HEK293T (cell line): ENCODE measurements around the gene STXBP5.

Source experiments
- CTCF ChIA-PET: fragments of 350-600 bp; formaldehyde crosslinking; extraction: SDS; loops from one replicate; lab custom pipeline; 2021; ENCODE audit warnings: antibody characterized with exemption, inconsistent platforms; lab: Yijun Ruan, JAX
- POLR2A ChIA-PET: fragments of 350-600 bp; formaldehyde crosslinking; extraction: SDS; loops from one replicate; lab custom pipeline; 2020; ENCODE audit warnings: antibody characterized with exemption, inconsistent platforms; lab: Yijun Ruan, JAX
- DNase-seq: peaks from one replicate; pipeline ENCODE4 v3.0.0; 2012; ENCODE audit warnings: mixed read lengths; ENCODE audit errors: extremely low spot score
- ARNT ChIP-seq: fragments of 450-650 bp; IDR thresholded peaks from 2 replicates; pipeline ENCODE4 v1.6.1; 2017; ENCODE audit warnings: mild to moderate bottlenecking
- BHLHE40 ChIP-seq: fragments of 450-650 bp; IDR thresholded peaks from 2 replicates; pipeline ENCODE4 v1.6.1; 2016; ENCODE audit warnings: mild to moderate bottlenecking, moderate library complexity, borderline replicate concordance
- CTBP1 ChIP-seq: fragments of 450-650 bp; IDR thresholded peaks from 2 replicates; pipeline ENCODE4 v1.6.1; 2016; ENCODE audit warnings: borderline replicate concordance
- ELF4 ChIP-seq: fragments of 450-650 bp; IDR thresholded peaks from 2 replicates; pipeline ENCODE4 v1.6.1; 2017; ENCODE audit warnings: antibody characterized with exemption
- FOXA1 ChIP-seq: fragments of 450-650 bp; IDR thresholded peaks from 2 replicates; pipeline ENCODE4 v1.6.1; 2016; ENCODE audit warnings: mild to moderate bottlenecking
- FOXK2 ChIP-seq: fragments of 450-650 bp; IDR thresholded peaks from 2 replicates; pipeline ENCODE4 v1.6.1; 2016; ENCODE audit warnings: mild to moderate bottlenecking
- FOXM1 ChIP-seq: fragments of 450-650 bp; IDR thresholded peaks from 2 replicates; pipeline ENCODE4 v1.6.1; 2017; ENCODE audit warnings: mild to moderate bottlenecking, borderline replicate concordance
- HDGF ChIP-seq: fragments of 450-650 bp; IDR thresholded peaks from 2 replicates; pipeline ENCODE4 v1.6.1; 2017; ENCODE audit warnings: antibody characterized with exemption, borderline replicate concordance
- L3MBTL2 ChIP-seq: fragments of 450-650 bp; conservative IDR thresholded peaks from 2 replicates; pipeline ENCODE4 v1.6.1; 2016; ENCODE audit warnings: mild to moderate bottlenecking
- LEF1 ChIP-seq: fragments of 450-650 bp; IDR thresholded peaks from 2 replicates; pipeline ENCODE4 v1.6.1; 2017; ENCODE audit warnings: mild to moderate bottlenecking, borderline replicate concordance
- NFRKB ChIP-seq: fragments of 450-650 bp; IDR thresholded peaks from 2 replicates; pipeline ENCODE4 v1.6.1; 2016; ENCODE audit warnings: mild to moderate bottlenecking, moderate library complexity
- SP1 ChIP-seq: fragments of 450-650 bp; IDR thresholded peaks from 2 replicates; pipeline ENCODE4 v1.6.1; 2017
- SUZ12 ChIP-seq: fragments of 450-650 bp; IDR thresholded peaks from 2 replicates; pipeline ENCODE4 v1.6.1; 2016; ENCODE audit warnings: mild to moderate bottlenecking
- TARDBP ChIP-seq: fragments of 450-650 bp; IDR thresholded peaks from 2 replicates; pipeline ENCODE4 v1.6.1; 2016
- ZNF384 ChIP-seq: fragments of 450-650 bp; IDR thresholded peaks from 2 replicates; pipeline ENCODE4 v1.6.1; 2016
- TF ChIP-seq, protein P1 (sequence below): fragments of 450-650 bp; IDR thresholded peaks from 2 replicates; pipeline ENCODE4 v1.6.1; 2016

The STXBP5 gene

DNA sequence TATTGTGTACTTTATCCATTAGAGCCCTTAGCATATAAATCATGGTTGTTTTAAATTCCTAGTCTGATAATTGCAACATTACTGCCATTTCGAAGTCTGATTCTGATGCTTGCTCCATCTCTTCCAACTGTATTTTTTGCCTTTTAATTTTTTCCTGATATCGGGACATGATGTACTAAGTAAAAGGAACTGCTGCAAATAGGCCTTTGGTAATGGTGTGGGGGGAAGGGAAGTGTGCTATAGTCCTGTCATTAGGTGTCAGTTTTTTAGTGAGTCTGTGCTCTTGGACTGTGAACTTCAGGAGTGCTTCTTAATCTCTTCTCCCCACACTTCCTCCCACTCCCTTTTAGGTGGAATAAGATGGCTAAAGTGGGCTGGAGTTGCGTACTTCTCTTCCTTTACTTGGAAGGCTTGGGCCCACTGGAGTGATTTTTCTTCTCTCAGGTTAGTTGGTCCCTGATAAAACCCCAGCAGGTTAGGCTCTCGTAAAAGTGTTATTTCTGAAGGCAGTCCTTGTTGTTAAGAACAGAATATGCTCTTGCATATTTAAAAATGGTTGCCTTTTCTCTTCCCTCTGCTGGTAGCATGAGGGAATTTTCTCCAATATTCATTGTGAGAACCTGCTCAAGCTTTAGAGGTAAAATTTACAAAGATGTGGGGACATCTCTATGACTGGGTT is 18.1 kb downstream of the STXBP5 start:
- TF ChIP-seq FOXK2 (no peak), SUZ12 (no peak), ELF4 (no peak), CTBP1 (no peak), FOXA1 (no peak), ARNT (no peak), LEF1 (no peak), L3MBTL2 (no peak), SP1 (no peak), ZNF384 (no peak), FOXM1 (no peak), BHLHE40 (no peak)
- TF ChIP-seq, protein P1, sequence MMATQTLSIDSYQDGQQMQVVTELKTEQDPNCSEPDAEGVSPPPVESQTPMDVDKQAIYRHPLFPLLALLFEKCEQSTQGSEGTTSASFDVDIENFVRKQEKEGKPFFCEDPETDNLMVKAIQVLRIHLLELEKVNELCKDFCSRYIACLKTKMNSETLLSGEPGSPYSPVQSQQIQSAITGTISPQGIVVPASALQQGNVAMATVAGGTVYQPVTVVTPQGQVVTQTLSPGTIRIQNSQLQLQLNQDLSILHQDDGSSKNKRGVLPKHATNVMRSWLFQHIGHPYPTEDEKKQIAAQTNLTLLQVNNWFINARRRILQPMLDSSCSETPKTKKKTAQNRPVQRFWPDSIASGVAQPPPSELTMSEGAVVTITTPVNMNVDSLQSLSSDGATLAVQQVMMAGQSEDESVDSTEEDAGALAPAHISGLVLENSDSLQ = no peak
- POLR2A ChIA-PET = no interaction called here
- DNase-seq = no peak
- CTCF ChIA-PET = no interaction called here

DNA sequence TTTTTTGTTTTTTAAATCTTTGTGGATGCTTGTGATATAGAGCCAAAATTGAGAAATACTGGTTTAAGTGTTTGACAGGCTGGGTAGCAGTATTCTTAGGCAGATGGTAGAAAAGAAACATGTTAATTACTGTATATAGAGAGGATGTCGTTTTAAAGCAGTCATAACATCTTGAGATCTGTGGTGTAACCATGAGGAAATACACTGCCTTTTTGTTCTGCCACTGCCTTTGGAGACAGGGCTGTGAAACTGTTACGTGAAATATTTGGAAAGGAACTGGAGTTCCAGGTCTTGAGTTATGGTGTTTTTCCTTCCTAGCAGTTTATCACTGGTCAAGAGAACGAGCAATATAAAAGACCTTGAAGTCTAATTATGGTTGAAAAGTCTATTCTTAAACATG is 19.5 kb downstream of the STXBP5 start:
- CTCF ChIA-PET = no interaction called here
- POLR2A ChIA-PET = no interaction called here
- no peak for TF ChIP-seq ARNT
- no peak for TF ChIP-seq FOXA1
- no peak for TF ChIP-seq NFRKB
- no peak for TF ChIP-seq FOXM1
- no peak for TF ChIP-seq L3MBTL2
- no peak for TF ChIP-seq CTBP1
- no peak for TF ChIP-seq ELF4
- TF ChIP-seq TARDBP = no peak
- no peak for TF ChIP-seq ZNF384
- DNase-seq = no peak

DNA sequence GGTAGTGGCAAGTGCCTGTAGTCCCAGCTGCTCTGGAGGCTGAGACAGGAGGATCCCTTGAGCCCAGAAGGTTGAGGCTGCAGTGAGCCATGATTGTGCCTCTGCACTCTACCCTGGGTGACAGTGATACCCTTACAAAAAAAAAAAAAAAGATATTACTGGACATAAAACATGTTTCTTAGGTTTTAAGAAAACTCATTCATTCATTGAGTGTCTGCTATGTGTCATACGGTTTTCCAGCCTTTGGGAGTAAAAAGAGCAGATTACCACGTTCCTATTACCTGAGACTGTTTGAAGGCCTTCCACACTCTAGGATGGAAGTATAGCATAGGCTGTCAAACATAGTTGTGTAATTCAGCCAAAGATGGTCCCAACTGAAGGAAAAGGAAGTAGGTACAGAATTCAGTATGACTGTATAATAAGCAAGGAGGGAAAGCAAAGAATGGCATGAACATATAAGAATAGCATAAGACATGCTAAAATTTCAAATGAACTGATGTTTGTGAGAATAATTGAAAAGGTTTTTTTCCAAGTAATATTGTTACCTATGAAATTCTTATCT is 22.0 kb downstream of the STXBP5 start:
- TF ChIP-seq SUZ12 = no peak
- no peak for TF ChIP-seq LEF1
- no peak for TF ChIP-seq FOXA1
- TF ChIP-seq FOXM1 = no peak
- TF ChIP-seq FOXK2 = no peak
- TF ChIP-seq TARDBP = no peak
- TF ChIP-seq L3MBTL2 = no peak
- TF ChIP-seq NFRKB = no peak
- no peak for TF ChIP-seq HDGF
- no peak for TF ChIP-seq CTBP1
- no peak for TF ChIP-seq SP1
- TF ChIP-seq, protein P1 = no peak
- no peak for TF ChIP-seq ARNT
- no peak for TF ChIP-seq ELF4
- no peak for TF ChIP-seq ZNF384
- CTCF ChIA-PET = no interaction called here
- no peak for DNase-seq
- POLR2A ChIA-PET = no interaction called here

DNA sequence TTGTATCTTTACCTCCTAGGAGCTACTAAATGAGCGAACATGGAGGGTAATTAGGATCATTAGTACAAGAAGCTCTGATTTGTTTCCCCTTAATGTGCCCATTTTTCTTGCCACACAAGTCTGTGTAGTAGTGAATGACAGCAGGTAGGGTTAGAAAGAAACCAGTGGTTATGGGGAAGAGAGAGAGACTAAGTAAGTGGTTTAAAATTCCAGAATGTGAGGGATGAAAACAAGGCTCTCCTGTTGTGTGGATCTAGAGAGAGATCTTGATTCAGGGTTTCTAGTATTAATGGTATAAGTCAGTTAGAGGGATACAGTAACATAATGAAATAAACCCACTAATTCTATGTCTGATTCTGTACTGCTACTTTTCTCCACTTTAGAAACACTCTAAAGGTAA is 22.7 kb downstream of the STXBP5 start:
- ChIA-PET CTCF (no interaction called here), POLR2A (no interaction called here)
- DNase-seq = no peak
- TF ChIP-seq TARDBP (no peak), HDGF (no peak), L3MBTL2 (no peak)
- TF ChIP-seq, protein P1 = no peak

DNA sequence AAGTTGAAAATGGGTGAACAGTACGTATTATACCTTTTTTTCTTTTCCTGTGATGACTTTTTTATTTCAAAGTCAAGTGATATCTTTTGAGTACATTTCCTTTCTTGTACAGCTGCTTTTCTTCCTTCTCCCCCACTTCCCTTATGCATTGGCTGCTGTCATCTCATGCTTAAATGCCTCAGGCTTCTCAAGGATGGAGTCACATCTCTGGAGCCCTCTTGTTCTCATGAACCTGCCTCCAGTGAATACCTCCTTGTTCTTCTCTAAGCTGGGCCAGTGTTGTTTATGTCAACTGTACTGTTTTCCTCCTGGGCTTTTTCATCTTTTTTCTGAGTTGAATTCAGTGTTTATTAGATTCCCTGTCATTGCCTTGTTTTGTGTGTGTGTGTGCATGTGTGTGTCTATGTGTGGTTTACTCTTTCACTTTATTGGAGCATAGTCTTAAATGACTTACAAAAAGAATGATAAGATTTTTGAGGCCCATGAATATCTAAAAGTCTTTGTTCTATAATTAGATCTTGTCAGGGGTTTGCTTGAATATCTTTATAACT is 23.6 kb downstream of the STXBP5 start:
- TF ChIP-seq TARDBP (no peak), FOXA1 (no peak)
- POLR2A ChIA-PET = interaction anchor here (0.6 kb wide), 1 partner anchor 407 kb away, joined by 3 read pairs; no protein-coding TSS in a partner anchor
- DNase-seq = no peak
- CTCF ChIA-PET = no interaction called here

DNA sequence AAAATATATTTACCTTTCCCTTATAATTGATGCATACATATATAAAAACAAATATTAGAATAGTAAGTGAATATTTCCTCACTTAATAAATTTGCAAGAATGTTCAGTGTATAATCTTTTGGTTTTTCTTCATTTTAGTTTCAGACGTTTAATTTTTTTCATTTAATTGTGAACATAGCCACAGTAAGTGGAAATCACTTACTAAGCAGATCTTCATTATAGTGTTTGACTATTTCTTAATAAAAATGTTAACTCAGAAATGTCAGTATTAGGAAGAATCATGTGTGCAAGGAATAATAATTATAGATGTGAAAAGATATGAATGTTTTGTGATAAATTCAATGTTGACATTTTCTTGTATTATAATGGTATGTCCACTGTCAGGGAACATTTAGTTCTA is 27.4 kb downstream of the STXBP5 start:
- TF ChIP-seq FOXK2 = no peak
- no peak for TF ChIP-seq FOXM1
- TF ChIP-seq TARDBP = no peak
- TF ChIP-seq ELF4 = no peak
- TF ChIP-seq L3MBTL2 = no peak
- no peak for TF ChIP-seq LEF1
- no peak for TF ChIP-seq BHLHE40
- no peak for TF ChIP-seq NFRKB
- TF ChIP-seq ZNF384 = no peak
- TF ChIP-seq SP1 = no peak
- no peak for TF ChIP-seq HDGF
- TF ChIP-seq ARNT = no peak
- TF ChIP-seq, protein P1 = no peak
- DNase-seq = no peak
- ChIA-PET POLR2A (no interaction called here), CTCF (no interaction called here)
